GM10266 (cell line): Measurements from ENCODE around the gene TSPEAR.
"Not testable (repeated sequence)": the region's sequence is repeated elsewhere in the genome, so short reads cannot be mapped to it uniquely, and the experiment has no call there.

Experiments used
- DNase-seq: peaks from one replicate; pipeline ENCODE4 v3.0.0; 2012; ENCODE audit errors: extremely low spot score
- CTCF ChIP-seq: IDR thresholded peaks from 2 replicates; pipeline ENCODE4 v1.5.1; 2012; ENCODE audit warnings: mild to moderate bottlenecking, low read depth; ENCODE audit not compliant: control insufficient read depth, insufficient read depth; ENCODE audit errors: missing control alignments

Gene TSPEAR

GRCh38 chr21:44677881-44678280, 33.5 kb downstream of the TSPEAR start:
- no peak for TF ChIP-seq CTCF
- no peak for DNase-seq

GRCh38 chr21:44671911-44672310, 39.5 kb downstream of the TSPEAR start:
- no peak for TF ChIP-seq CTCF

GRCh38 chr21:44670642-44671432, 40.5 kb downstream of the TSPEAR start:
- no peak for DNase-seq
- TF ChIP-seq CTCF, result no peak

More at GRCh38 chr21:44671911-44672310, 39.5 kb downstream of the TSPEAR start:
- DNase-seq, result no peak

- no peak for TF ChIP-seq CTCF
- DNase-seq, result no peak
Observed at GRCh38 chr21:44667612-44668011, 43.8 kb downstream of the TSPEAR start.

GRCh38 chr21:44666401-44667320, 44.7 kb downstream of the TSPEAR start, which contains the start of gene KRTAP12-2:
KRTAP12-2 (minus strand) TSS chr21:44666927; CDS start chr21:44666886, 41 bp downstream.
- no peak for TF ChIP-seq CTCF
- no peak for DNase-seq

GRCh38 chr21:44664691-44665090, 46.7 kb downstream of the TSPEAR start:
- DNase-seq, result no peak

GRCh38 chr21:44661567-44661966, 49.8 kb downstream of the TSPEAR start:
- DNase-seq, result not testable (repeated sequence)

More at GRCh38 chr21:44664691-44665090, 46.7 kb downstream of the TSPEAR start:
- no peak for TF ChIP-seq CTCF
